H4 (cell line): ENCODE data around the gene RAI1. TPM values are rescaled to one million over a fixed set of nuclear protein-coding genes. Genes with fewer than 3 reads are reported as not detected.

ENCODE experiments used
- DNase-seq: peaks from one replicate; pipeline ENCODE4 v3.0.0-alpha.2; 2015; ENCODE audit warnings: low spot score
- total RNA-seq: library from RNA; depleted of rRNA; stranded (reverse); fragments of >200 nt; shearing (Covaris generic); gene quantifications from 2 replicates; pipeline ENCODE4 v1.2.3, GENCODE V29; 2014

The RAI1 gene
- total RNA-seq, 1 experiment from 2014 or later = 2.4 TPM

- DNase-seq = no peak
Observed at GRCh38 chr17:17830740-17831207, 149.5 kb downstream of the RAI1 start.

GRCh38 chr17:17831208-17832031 is 150.2 kb downstream of the RAI1 start:
- DNase-seq = no peak

GRCh38 chr17:17832032-17832363 is 150.7 kb downstream of the RAI1 start:
- no peak for DNase-seq

GRCh38 chr17:17833658-17834357 is 152.6 kb downstream of the RAI1 start:
- no peak for DNase-seq

- no peak for DNase-seq
Observed at GRCh38 chr17:17834974-17835373, 153.7 kb downstream of the RAI1 start.

GRCh38 chr17:17835415-17836249 is 154.4 kb downstream of the RAI1 start:
- DNase-seq = no peak

- DNase-seq = peak; percentile 94
Observed at GRCh38 chr17:17836250-17836817, 155.1 kb downstream of the RAI1 start.

- no peak for DNase-seq
Observed at GRCh38 chr17:17836818-17837379, 155.6 kb downstream of the RAI1 start, which contains the start of gene SREBF1. SREBF1 (minus strand) TSS chr17:17836986; CDS start chr17:17836817, 169 bp downstream.

GRCh38 chr17:17837380-17837821 is 156.1 kb downstream of the RAI1 start:
- DNase-seq = peak; percentile 85

GRCh38 chr17:17837966-17838962 is 157.0 kb downstream of the RAI1 start:
- DNase-seq = peak; percentile 84

- DNase-seq = peak; percentile 90
Observed at GRCh38 chr17:17839791-17840707, 158.8 kb downstream of the RAI1 start.

GRCh38 chr17:17840751-17841591 is 159.7 kb downstream of the RAI1 start:
- peak; percentile 50 for DNase-seq

- no peak for DNase-seq
Observed at GRCh38 chr17:17841601-17842025, 160.4 kb downstream of the RAI1 start.

- no peak for DNase-seq
Observed at GRCh38 chr17:17842111-17842876, 161.0 kb downstream of the RAI1 start.

GRCh38 chr17:17843096-17843495 is 161.8 kb downstream of the RAI1 start:
- no peak for DNase-seq

- DNase-seq = no peak
Observed at GRCh38 chr17:17844079-17844478, 162.8 kb downstream of the RAI1 start.

- DNase-seq = no peak
Observed at GRCh38 chr17:17844500-17844899, 163.2 kb downstream of the RAI1 start.
